IMR-90 (cell line): ENCODE results near the gene IL17RE. TPM values are rescaled to one million over a fixed set of nuclear protein-coding genes. Genes with fewer than 3 reads are reported as not detected.

Experiments used
- ATAC-seq: fragments of 200-7000 bp; cut with Tn5 transposase; 2 replicates; pipeline ENCODE4 v1.9.1; 2020; ENCODE audit warnings: low read depth, mild to moderate bottlenecking, moderate library complexity
- BruUV-seq: library from RNA; stranded (reverse); fragments of 400-500 nt; replicated peaks from 2 replicates; lab custom pipeline; 2021; lab: Mats Ljungman, UMichigan
- CTCF ChIA-PET: fragments of 300-600 bp; formaldehyde crosslinking; extraction: SDS; loops from one replicate; lab custom pipeline; 2021; ENCODE audit warnings: antibody characterized with exemption; lab: Yijun Ruan, JAX
- POLR2A ChIA-PET: fragments of 300-600 bp; sonication (Branson Sonifier 250); formaldehyde crosslinking; loops from one replicate; lab custom pipeline; 2022; ENCODE audit warnings: antibody characterized with exemption; ENCODE audit not compliant: unreplicated experiment; lab: Charles Lee
- DNase-seq: peaks from one replicate; pipeline ENCODE4 v3.0.0; 2013
- H2AFZ ChIP-seq: replicated peaks from 2 replicates; pipeline ENCODE3; 2013; ENCODE audit warnings: low read length, mild to moderate bottlenecking; ENCODE audit not compliant: poor library complexity
- H2AK5ac ChIP-seq: 2 replicates; pipeline ENCODE4 v1.6.1; 2013; ENCODE audit warnings: low read depth, low read length, inconsistent platforms
- H2AK9ac ChIP-seq: replicated peaks from 2 replicates; pipeline ENCODE3; 2013; ENCODE audit warnings: mild to moderate bottlenecking, low read depth, low read length, moderate library complexity; ENCODE audit not compliant: poor library complexity
- H2BK120ac ChIP-seq: 2 replicates; pipeline ENCODE4 v1.6.1; 2013; ENCODE audit warnings: low read depth, low read length, inconsistent platforms
- H2BK15ac ChIP-seq: 3 replicates; pipeline ENCODE4 v1.6.1; 2013; ENCODE audit warnings: low read depth, low read length, inconsistent platforms
- H2BK20ac ChIP-seq: 2 replicates; pipeline ENCODE4 v1.6.1; 2013; ENCODE audit warnings: low read depth, mild to moderate bottlenecking, inconsistent platforms, low read length, moderate library complexity
- H2BK5ac ChIP-seq: 2 replicates; pipeline ENCODE4 v1.6.1; 2013; ENCODE audit warnings: mild to moderate bottlenecking, low read depth, low read length, inconsistent platforms; ENCODE audit not compliant: poor library complexity, severe bottlenecking
- H3K14ac ChIP-seq: replicated peaks from 2 replicates; pipeline ENCODE4 v1.6.1; 2013; ENCODE audit warnings: low read depth, low read length, inconsistent platforms
- H3K18ac ChIP-seq: 2 replicates; pipeline ENCODE4 v1.6.1; 2013; ENCODE audit warnings: low read depth, low read length, control low read depth
- H3K23ac ChIP-seq: 2 replicates; pipeline ENCODE4 v1.6.1; 2013; ENCODE audit warnings: low read depth, low read length, inconsistent platforms
- H3K27ac ChIP-seq: 2 replicates; pipeline ENCODE4 v1.5.1; 2013; ENCODE audit warnings: mild to moderate bottlenecking, control low read depth, low read length; ENCODE audit not compliant: insufficient read depth
- H3K27me3 ChIP-seq: 2 replicates; pipeline ENCODE4 v1.6.1; 2013; ENCODE audit warnings: low read length; ENCODE audit not compliant: control insufficient read depth, insufficient read depth
- H3K36me3 ChIP-seq: 2 replicates; pipeline ENCODE4 v1.6.1; 2013; ENCODE audit warnings: low read length, mixed read lengths; ENCODE audit not compliant: control insufficient read depth, insufficient read depth
- H3K4ac ChIP-seq: 2 replicates; pipeline ENCODE4 v1.6.1; 2013; ENCODE audit warnings: low read depth, low read length, inconsistent platforms
- H3K4me1 ChIP-seq: 2 replicates; pipeline ENCODE4 v1.6.1; 2013; ENCODE audit warnings: low read length, mixed read lengths; ENCODE audit not compliant: control insufficient read depth, insufficient read depth
- H3K4me2 ChIP-seq: 2 replicates; pipeline ENCODE4 v1.6.1; 2013; ENCODE audit warnings: low read depth, mild to moderate bottlenecking, control low read depth, low read length, moderate library complexity
- H3K4me3 ChIP-seq: 2 replicates; pipeline ENCODE4 v1.5.1; 2013; ENCODE audit warnings: low read depth, mild to moderate bottlenecking, control low read depth, low read length, moderate library complexity; ENCODE audit not compliant: insufficient read depth
- H3K56ac ChIP-seq: 2 replicates; pipeline ENCODE4 v1.6.1; 2013; ENCODE audit warnings: low read length, inconsistent platforms; ENCODE audit not compliant: insufficient read depth; ENCODE audit errors: extremely low read depth
- H3K79me1 ChIP-seq, 2 experiments: 2 replicates each; pipeline ENCODE4 v1.6.1; 2013; ENCODE audit warnings: low read length in 2 of 2, inconsistent platforms in 1 of 2, low read depth in 1 of 2
- H3K9ac ChIP-seq: 2 replicates; pipeline ENCODE4 v1.6.1; 2013; ENCODE audit warnings: low read depth, low read length, control low read depth
- H3K9me1 ChIP-seq: 2 replicates; pipeline ENCODE4 v1.6.1; 2013; ENCODE audit warnings: low read length, inconsistent platforms; ENCODE audit not compliant: insufficient read depth
- H3K9me3 ChIP-seq: 2 replicates; pipeline ENCODE4 v1.6.1; 2013; ENCODE audit warnings: low read length; ENCODE audit not compliant: control insufficient read depth, insufficient read depth
- H4K20me1 ChIP-seq: 2 replicates; pipeline ENCODE4 v1.6.1; 2013; ENCODE audit warnings: low read length, inconsistent platforms; ENCODE audit not compliant: insufficient read depth
- H4K5ac ChIP-seq: 2 replicates; pipeline ENCODE4 v1.6.1; 2013; ENCODE audit warnings: mild to moderate bottlenecking, low read depth, low read length, control low read depth
- H4K8ac ChIP-seq, 2 experiments: 2 replicates each; pipeline ENCODE4 v1.6.1; 2013; ENCODE audit warnings: low read depth in 2 of 2, low read length in 2 of 2, control low read depth in 1 of 2, inconsistent platforms in 1 of 2
- H4K91ac ChIP-seq: 2 replicates; pipeline ENCODE4 v1.6.1; 2013; ENCODE audit warnings: low read depth, low read length, inconsistent platforms; ENCODE audit not compliant: insufficient read depth
- MAFK ChIP-seq: IDR thresholded peaks from 2 replicates; pipeline ENCODE4 v1.6.1; 2012; ENCODE audit warnings: low read depth, low read length, improper control_type of control experiment
- RCOR1 ChIP-seq: IDR thresholded peaks from 2 replicates; pipeline ENCODE4 v1.6.1; 2012; ENCODE audit warnings: mild to moderate bottlenecking, low read length, improper control_type of control experiment; ENCODE audit not compliant: insufficient replicate concordance
- SMC3 ChIP-seq: fragments of 150-350 bp; IDR thresholded peaks from 2 replicates; pipeline ENCODE4 v1.6.1; 2016; ENCODE audit warnings: low read depth, mild to moderate bottlenecking, antibody characterized with exemption, low read length, moderate library complexity
- WGBS, 2 experiments: methylation state at CpG; one replicate each; pipeline versions ENCODE4 v1.1.5 to v1.1.7; 2013; ENCODE audit warnings: missing lambda C conversion rate in 2 of 2; ENCODE audit not compliant: insufficient read length in 1 of 2; ENCODE audit errors: extremely low coverage in 2 of 2; 5-methylcytosine and 5-hydroxymethylcytosine counted together
- dilution Hi-C: fragments of 300-500 bp; cut with HindIII; formaldehyde crosslinking; loops from one replicate; pipeline ENCODE4 v1.14.3; 2018; ENCODE audit warnings: low sequenced_read_pairs; ENCODE audit not compliant: unreplicated experiment
- in situ Hi-C: fragments of 300-500 bp; cut with MboI; formaldehyde crosslinking; loops from 3 replicates; pipeline ENCODE4 v1.14.3; 2019; ENCODE audit warnings: low sequenced_read_pairs, inconsistent platforms, mixed read lengths
- intact Hi-C: fragments of 100-400 bp; cut with micrococcal nuclease; formaldehyde crosslinking; loops from 2 replicates; pipeline ENCODE4 v1.10.0; 2022
- polyA plus RNA-seq, 3 experiments: library from polyadenylated mRNA; depleted of rRNA; stranded (reverse); fragments of >200 nt; gene quantifications; 2 replicates each; pipeline ENCODE4 v1.2.3, GENCODE V29; 2012; ENCODE audit warnings: low replicate concordance in 1 of 3
- total RNA-seq: library from RNA; depleted of rRNA; stranded (reverse); fragments of >200 nt; gene quantifications from 2 replicates; pipeline ENCODE4 v1.2.3, GENCODE V29; 2012
- TF ChIP-seq, protein P1 (sequence below): conservative IDR thresholded peaks from 2 replicates; pipeline ENCODE4 v1.5.1; 2012; ENCODE audit warnings: mild to moderate bottlenecking, low read depth, low read length, improper control_type of control experiment

IL17RE gene
- total and polyA plus RNA-seq, 2 of the 4 experiments (the other 2 are of a cell fraction): 0.90 to 7.2 TPM

- 89% methylated on average over 7 of the region's 10 CpGs; no CpG with 5 or more reads in 1 of the 2 experiments for WGBS, 2 experiments
- Histone ChIP-seq H2AFZ (no peak overlapping the region), H4K20me1 (no peaks in the 10 kb centered on the region), H3K4me3 (no peak overlapping the region), H3K56ac (no peak overlapping the region), H2BK120ac (no peak overlapping the region), H3K27me3 (no peaks in the 10 kb centered on the region), H4K91ac (no peak overlapping the region), H4K8ac (peak overlapping the region in 1 of 2 experiments; percentile 73; a peak in 1 of 4 replicates), H2BK5ac (no peak overlapping the region), H2BK20ac (no peak overlapping the region), H3K79me1 (peaks cover 7 to 38% of the 10 kb centered on the region in 2 experiments; a peak in 3 of 4 replicates), H3K23ac (no peak overlapping the region), H4K5ac (peak overlapping the region; percentile 2; the same call in 1 of the 2 replicates), H3K4me1 (peaks cover 30% of the 10 kb centered on the region), H2BK15ac (no peak overlapping the region), H2AK9ac (peak overlapping the region; percentile 78), H2AK5ac (0 out of 2 replicates have a peak overlapping the region, but pooled peaks have one; percentile 15), H3K9ac (peak overlapping the region; percentile 1; the same call in 1 of the 2 replicates), H3K18ac (no peak overlapping the region), H3K14ac (no peak overlapping the region), H3K36me3 (peaks cover 2% of the 10 kb centered on the region; the same call in 1 of the 2 replicates), H3K9me3 (no peaks in the 10 kb centered on the region), H3K27ac (no peak overlapping the region), H3K4me2 (peak overlapping the region; percentile 94; the same call in 1 of the 2 replicates), H3K9me1 (peaks cover 11% of the 10 kb centered on the region), H3K4ac (peak overlapping the region; percentile 59; the same call in 1 of the 2 replicates)
- ATAC-seq (no peak), DNase-seq (no peak)
- ChIA-PET POLR2A (no interaction called here), CTCF (no interaction called here)
- dilution Hi-C loops (no loop called here), intact Hi-C loops (loop anchor here (5.0 kb wide), 1 partner anchor 201 kb away; no protein-coding TSS in a partner anchor), in situ Hi-C loops (no loop called here)
- no TSS peak for BruUV-seq
- TF ChIP-seq RCOR1 (no peak), MAFK (no peak), SMC3 (no peak)
- TF ChIP-seq, protein P1, sequence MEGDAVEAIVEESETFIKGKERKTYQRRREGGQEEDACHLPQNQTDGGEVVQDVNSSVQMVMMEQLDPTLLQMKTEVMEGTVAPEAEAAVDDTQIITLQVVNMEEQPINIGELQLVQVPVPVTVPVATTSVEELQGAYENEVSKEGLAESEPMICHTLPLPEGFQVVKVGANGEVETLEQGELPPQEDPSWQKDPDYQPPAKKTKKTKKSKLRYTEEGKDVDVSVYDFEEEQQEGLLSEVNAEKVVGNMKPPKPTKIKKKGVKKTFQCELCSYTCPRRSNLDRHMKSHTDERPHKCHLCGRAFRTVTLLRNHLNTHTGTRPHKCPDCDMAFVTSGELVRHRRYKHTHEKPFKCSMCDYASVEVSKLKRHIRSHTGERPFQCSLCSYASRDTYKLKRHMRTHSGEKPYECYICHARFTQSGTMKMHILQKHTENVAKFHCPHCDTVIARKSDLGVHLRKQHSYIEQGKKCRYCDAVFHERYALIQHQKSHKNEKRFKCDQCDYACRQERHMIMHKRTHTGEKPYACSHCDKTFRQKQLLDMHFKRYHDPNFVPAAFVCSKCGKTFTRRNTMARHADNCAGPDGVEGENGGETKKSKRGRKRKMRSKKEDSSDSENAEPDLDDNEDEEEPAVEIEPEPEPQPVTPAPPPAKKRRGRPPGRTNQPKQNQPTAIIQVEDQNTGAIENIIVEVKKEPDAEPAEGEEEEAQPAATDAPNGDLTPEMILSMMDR: no peak
Measured at GRCh38 chr3:9917820-9918219, 15.2 kb downstream of the IL17RE start.
